ENCODE measurements around the gene C11orf24. TPM values are rescaled to one million over a fixed set of nuclear protein-coding genes. Genes with fewer than 3 reads are reported as not detected.

C11orf24 gene
- total and polyA plus RNA-seq, 12 donors: 14.9 to 62.2 (median 30.8) TPM

GRCh38 chr11:68273026-68273738 lies 1.4 kb upstream of the C11orf24 start:
- peak overlapping the region in 6 of 10 donors; percentile 61 to 89 (median 80) for H3K4me3 ChIP-seq
- ATAC-seq (no peak), DNase-seq (no peak)
- peaks cover 0 to 4% (median 0%) of the 10 kb centered on the region in 9 donors for H3K36me3 ChIP-seq
- WGBS, 2 donors: 95 to 97% methylated on average over 21 of the region's 21 CpGs
- H3K27ac ChIP-seq: peak overlapping the region in 8 of 10 donors; percentile 90 to 99 (median 96)
- no peak for TF ChIP-seq CTCF (IDR thresholded peaks at IDR 0.05)
- H3K27me3 ChIP-seq: no peaks in the 10 kb centered on the region
- no peaks in the 10 kb centered on the region for H3K9me3 ChIP-seq
- intact Hi-C loops (cut with DNase I): loop anchor here in 4 of 10 donors (5.0 kb wide), 2 partner anchors 39 to 109 kb away; partner anchors contain the start of gene LRP5 (in 1 of the 4)
- peaks cover 8 to 53% (median 32%) of the 10 kb centered on the region in 9 donors for H3K4me1 ChIP-seq

- peaks cover 8 to 53% (median 32%) of the 10 kb centered on the region in 9 donors for H3K4me1 ChIP-seq
Observed at GRCh38 chr11:68271023-68271780, 571 bp downstream of the C11orf24 start.

GRCh38 chr11:68270196-68271022 lies 1.4 kb downstream of the C11orf24 start:
- no peak for TF ChIP-seq CTCF (IDR thresholded peaks at IDR 0.05)
- WGBS, 2 donors: 63 to 69% methylated on average over 8 of the region's 8 CpGs
- Histone ChIP-seq H3K4me3 (peak overlapping the region; percentile 60 to 91 (median 80)), H3K27me3 (no peaks in the 10 kb centered on the region), H3K4me1 (peaks cover 8 to 56% (median 32%) of the 10 kb centered on the region in 9 donors), H3K36me3 (peaks cover 0 to 31% (median 18%) of the 10 kb centered on the region in 9 donors), H3K9me3 (no peaks in the 10 kb centered on the region), H3K27ac (peak overlapping the region in 9 of 10 donors; percentile 90 to 99 (median 96))
- no peak for DNase-seq
- no peak for ATAC-seq
- intact Hi-C loops (cut with DNase I): loop anchor here in 5 of 10 donors (2.0 to 5.0 kb wide), 3 partner anchors 42 to 114 kb away; partner anchors contain the start of gene LRP5 (in 1 of the 5)

More at GRCh38 chr11:68271023-68271780, 571 bp downstream of the C11orf24 start:
- H3K36me3 ChIP-seq: peaks cover 0 to 23% (median 12%) of the 10 kb centered on the region in 9 donors
- peak overlapping the region; percentile 76 to 99 (median 95) for H3K27ac ChIP-seq
- intact Hi-C loops (cut with DNase I): loop anchor here in 5 of 10 donors (2.0 to 5.0 kb wide), 3 partner anchors 41 to 114 kb away; partner anchors contain the start of gene LRP5 (in 1 of the 5)
- DNase-seq (peak; percentile 44 to 61), ATAC-seq (peak; percentile 41 to 81 (median 62))
- H3K27me3 ChIP-seq: no peaks in the 10 kb centered on the region
- peak overlapping the region; percentile 60 to 91 (median 80) for H3K4me3 ChIP-seq
- H3K9me3 ChIP-seq: no peaks in the 10 kb centered on the region
- peak; percentile 8 to 65 (median 50) for TF ChIP-seq CTCF (IDR thresholded peaks at IDR 0.05)
- 4 to 5% methylated on average over 23 of the region's 23 CpGs for WGBS, 2 donors
